ENCODE measurements around the gene TEAD4. TPM values are rescaled to one million over a fixed set of nuclear protein-coding genes. Genes with fewer than 3 reads are reported as not detected.

The TEAD4 gene
- total and polyA plus RNA-seq, 4 donors = 0.79 to 3.8 (median 2.8) TPM

- TF ChIP-seq GABPA (IDR thresholded peaks at IDR 0.05 in 1 of 2, conservative IDR thresholded peaks at IDR 0.05 in 1 of 2) (no peak), YY1 (IDR thresholded peaks at IDR 0.05) (peak; percentile 58), SP1 (IDR thresholded peaks at IDR 0.05) (peak; percentile 48), REST (IDR thresholded peaks at IDR 0.05) (peak; percentile 24), TAF1 (conservative IDR thresholded peaks at IDR 0.05) (no peak), HNF4A (conservative IDR thresholded peaks at IDR 0.05) (no peak), RAD21 (IDR thresholded peaks at IDR 0.05) (peak in 1 of 2 donors; percentile 56), RXRA (IDR thresholded peaks at IDR 0.05) (peak in 1 of 2 donors; percentile 24)
- Histone ChIP-seq H3K27me3 (ENCODE audit: control insufficient read depth in 4 of 4, insufficient read depth in 4 of 4, low read length in 3 of 4) (no peaks in the 10 kb centered on the region), H3K4me3 (ENCODE audit: low read depth in 1 of 3, low read length in 3 of 3) (peak within 1 kb of the TSS; percentile 78 to 91 (median 90)), H3K36me3 (ENCODE audit: control insufficient read depth in 4 of 4, insufficient read depth in 3 of 4, low read depth in 1 of 4, low read length in 3 of 4) (no peaks in the 10 kb centered on the region), H3K27ac (ENCODE audit: low read depth in 1 of 2, low read length in 2 of 2) (peak within 1 kb of the TSS; percentile 88 to 90), H3K9me3 (ENCODE audit: control insufficient read depth in 4 of 4, low read length in 3 of 4) (no peaks in the 10 kb centered on the region), H3K4me1 (ENCODE audit: control insufficient read depth in 4 of 4, insufficient read depth in 4 of 4, low read length in 3 of 4) (peaks cover 4 to 38% (median 23%) of the 10 kb centered on the region in 4 donors), H3K9ac (ENCODE audit: low read depth in 1 of 2, low read length in 2 of 2) (peak within 1 kb of the TSS; percentile 84 to 86)
- DNase-seq (ENCODE audit: low spot score) = peak; percentile 90
- WGBS = under 1% methylated on average over 94 of the region's 95 CpGs
These were observed 117.8 kb downstream of the TEAD4 start, which contains the start of gene TSPAN9 for GRCh38 chr12:3076730-3077571. TSPAN9 (plus strand) TSS chr12:3077379; CDS start chr12:3201194, 123,815 bp downstream.

GRCh38 chr12:3077572-3078081 is 118.4 kb downstream of the TEAD4 start:
- TF ChIP-seq CTCF (IDR thresholded peaks at IDR 0.05; ENCODE audit: low read depth, low read length, missing input control) (no peak), MAX (IDR thresholded peaks at IDR 0.05) (no peak), FOXA2 (IDR thresholded peaks at IDR 0.05) (no peak), FOXA1 (IDR thresholded peaks at IDR 0.05) (no peak), ZBTB33 (IDR thresholded peaks at IDR 0.05) (no peak), HNF4G (IDR thresholded peaks at IDR 0.05) (no peak), GABPA (IDR thresholded peaks at IDR 0.05 in 1 of 2, conservative IDR thresholded peaks at IDR 0.05 in 1 of 2) (no peak), RAD21 (IDR thresholded peaks at IDR 0.05) (no peak), EGR1 (IDR thresholded peaks at IDR 0.05; ENCODE audit: low read depth in 2 of 2) (no peak), TAF1 (conservative IDR thresholded peaks at IDR 0.05) (no peak), HNF4A (conservative IDR thresholded peaks at IDR 0.05) (no peak), ATF3 (IDR thresholded peaks at IDR 0.05) (no peak), NR2F2 (IDR thresholded peaks at IDR 0.05) (no peak), YY1 (IDR thresholded peaks at IDR 0.05) (no peak), RXRA (IDR thresholded peaks at IDR 0.05) (no peak), SP1 (IDR thresholded peaks at IDR 0.05) (no peak), JUND (IDR thresholded peaks at IDR 0.05) (no peak)
- Histone ChIP-seq H3K9me3 (ENCODE audit: control insufficient read depth in 4 of 4, low read length in 3 of 4) (no peaks in the 10 kb centered on the region), H3K27me3 (ENCODE audit: control insufficient read depth in 4 of 4, insufficient read depth in 4 of 4, low read length in 3 of 4) (no peaks in the 10 kb centered on the region), H3K36me3 (ENCODE audit: control insufficient read depth in 4 of 4, insufficient read depth in 3 of 4, low read depth in 1 of 4, low read length in 3 of 4) (no peaks in the 10 kb centered on the region), H3K4me3 (ENCODE audit: low read depth in 1 of 3, low read length in 3 of 3) (peak overlapping the region; percentile 78 to 91 (median 90)), H3K27ac (ENCODE audit: low read depth in 1 of 2, low read length in 2 of 2) (peak overlapping the region; percentile 72 to 80), H3K9ac (ENCODE audit: low read depth in 1 of 2, low read length in 2 of 2) (peak overlapping the region; percentile 84 to 86), H3K4me1 (ENCODE audit: control insufficient read depth in 4 of 4, insufficient read depth in 4 of 4, low read length in 3 of 4) (peaks cover 6 to 44% (median 30%) of the 10 kb centered on the region in 4 donors)
- under 1% methylated on average over 32 of the region's 32 CpGs for WGBS
- peak; percentile 50 for DNase-seq (ENCODE audit: low spot score)

All from liver (tissue), 9 donors.